SU-DHL-6 (cell line): ENCODE results near the gene CTLA4.

Source experiments
- EZH2phosphoT487 ChIP-seq: fragments of 200-600 bp; sonication (generic), shearing (Covaris generic); conservative IDR thresholded peaks from 2 replicates; pipeline ENCODE4 v1.6.1; 2018; ENCODE audit warnings: mild to moderate bottlenecking, antibody characterized with exemption, low read length, moderate library complexity, mixed read lengths
- TF ChIP-seq, protein P1 (sequence below): fragments of 200-600 bp; sonication (generic); IDR thresholded peaks from one replicate; pipeline ENCODE4 v1.5.1; 2017; ENCODE audit warnings: antibody characterized with exemption, mild to moderate bottlenecking, low read length, moderate library complexity; ENCODE audit not compliant: insufficient read depth, poor library complexity, severe bottlenecking

DNA sequence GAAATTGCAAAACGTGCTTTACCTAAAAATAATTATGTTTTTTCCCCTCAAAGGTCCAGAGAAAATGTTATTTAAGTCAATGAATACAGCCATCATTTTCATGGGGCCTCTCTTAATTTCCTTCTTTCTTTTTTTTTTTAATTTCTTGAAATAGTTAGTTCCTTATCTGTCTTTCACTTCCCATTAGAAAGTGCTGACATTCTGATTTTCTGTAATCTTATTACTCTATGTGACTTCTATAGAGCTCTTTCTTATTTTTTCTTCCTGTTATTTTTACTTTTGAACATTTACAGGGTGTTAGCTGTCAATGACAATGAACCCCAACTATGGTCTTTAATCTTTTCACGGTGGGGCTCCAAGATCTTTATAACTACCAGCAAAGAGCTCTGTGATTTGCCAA, 30.0 kb downstream of the CTLA4 start:
- TF ChIP-seq, protein P1, sequence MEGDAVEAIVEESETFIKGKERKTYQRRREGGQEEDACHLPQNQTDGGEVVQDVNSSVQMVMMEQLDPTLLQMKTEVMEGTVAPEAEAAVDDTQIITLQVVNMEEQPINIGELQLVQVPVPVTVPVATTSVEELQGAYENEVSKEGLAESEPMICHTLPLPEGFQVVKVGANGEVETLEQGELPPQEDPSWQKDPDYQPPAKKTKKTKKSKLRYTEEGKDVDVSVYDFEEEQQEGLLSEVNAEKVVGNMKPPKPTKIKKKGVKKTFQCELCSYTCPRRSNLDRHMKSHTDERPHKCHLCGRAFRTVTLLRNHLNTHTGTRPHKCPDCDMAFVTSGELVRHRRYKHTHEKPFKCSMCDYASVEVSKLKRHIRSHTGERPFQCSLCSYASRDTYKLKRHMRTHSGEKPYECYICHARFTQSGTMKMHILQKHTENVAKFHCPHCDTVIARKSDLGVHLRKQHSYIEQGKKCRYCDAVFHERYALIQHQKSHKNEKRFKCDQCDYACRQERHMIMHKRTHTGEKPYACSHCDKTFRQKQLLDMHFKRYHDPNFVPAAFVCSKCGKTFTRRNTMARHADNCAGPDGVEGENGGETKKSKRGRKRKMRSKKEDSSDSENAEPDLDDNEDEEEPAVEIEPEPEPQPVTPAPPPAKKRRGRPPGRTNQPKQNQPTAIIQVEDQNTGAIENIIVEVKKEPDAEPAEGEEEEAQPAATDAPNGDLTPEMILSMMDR = no peak
- TF ChIP-seq EZH2phosphoT487 = no peak
